ENCODE measurements around the gene LRRN2.

DNA sequence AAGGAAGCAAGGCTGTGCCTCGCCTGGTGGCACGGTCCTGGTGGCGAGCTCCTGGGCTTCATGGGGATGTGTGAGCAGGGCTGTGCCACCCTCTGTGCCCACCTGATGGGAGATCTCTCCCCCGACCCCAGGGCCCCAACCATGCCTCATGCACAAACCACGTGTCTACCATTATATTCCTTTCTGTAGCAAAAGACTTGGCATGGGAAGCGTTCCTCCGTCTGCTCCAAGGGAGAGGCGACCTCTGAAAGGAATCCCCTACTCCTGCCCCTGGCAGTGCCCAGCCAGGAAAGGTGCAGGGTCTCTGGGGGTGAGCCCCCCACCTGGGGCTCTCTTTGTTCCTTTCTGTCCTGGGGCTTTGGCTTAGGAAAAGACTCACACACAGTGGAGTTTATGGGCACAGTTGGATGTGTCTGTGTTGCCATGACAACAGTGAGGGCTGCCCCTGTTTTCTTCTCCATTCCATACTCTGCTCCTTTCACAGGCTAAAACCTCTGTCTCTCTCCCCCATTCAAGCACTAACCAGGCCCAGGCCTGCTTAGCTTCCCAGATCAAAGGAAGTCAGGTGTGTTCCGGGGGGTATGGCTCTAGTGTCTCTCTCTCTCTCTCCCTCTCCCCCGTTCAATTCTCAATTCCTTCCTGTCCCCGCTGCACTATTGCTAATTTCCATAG is 21.4 kb upstream of the LRRN2 start:
- TF ChIP-seq, protein P1, sequence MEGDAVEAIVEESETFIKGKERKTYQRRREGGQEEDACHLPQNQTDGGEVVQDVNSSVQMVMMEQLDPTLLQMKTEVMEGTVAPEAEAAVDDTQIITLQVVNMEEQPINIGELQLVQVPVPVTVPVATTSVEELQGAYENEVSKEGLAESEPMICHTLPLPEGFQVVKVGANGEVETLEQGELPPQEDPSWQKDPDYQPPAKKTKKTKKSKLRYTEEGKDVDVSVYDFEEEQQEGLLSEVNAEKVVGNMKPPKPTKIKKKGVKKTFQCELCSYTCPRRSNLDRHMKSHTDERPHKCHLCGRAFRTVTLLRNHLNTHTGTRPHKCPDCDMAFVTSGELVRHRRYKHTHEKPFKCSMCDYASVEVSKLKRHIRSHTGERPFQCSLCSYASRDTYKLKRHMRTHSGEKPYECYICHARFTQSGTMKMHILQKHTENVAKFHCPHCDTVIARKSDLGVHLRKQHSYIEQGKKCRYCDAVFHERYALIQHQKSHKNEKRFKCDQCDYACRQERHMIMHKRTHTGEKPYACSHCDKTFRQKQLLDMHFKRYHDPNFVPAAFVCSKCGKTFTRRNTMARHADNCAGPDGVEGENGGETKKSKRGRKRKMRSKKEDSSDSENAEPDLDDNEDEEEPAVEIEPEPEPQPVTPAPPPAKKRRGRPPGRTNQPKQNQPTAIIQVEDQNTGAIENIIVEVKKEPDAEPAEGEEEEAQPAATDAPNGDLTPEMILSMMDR (IDR thresholded peaks at IDR 0.05), result no peak
- TF ChIP-seq EP300 (IDR thresholded peaks at IDR 0.05; ENCODE audit: low read depth) (no peak), POLR2A (IDR thresholded peaks at IDR 0.05) (no peak)
